CD4-positive, alpha-beta T cell (primary cell): ENCODE measurements around the gene DHRSX. TPM values are rescaled to one million over a fixed set of nuclear protein-coding genes. Genes with fewer than 3 reads are reported as not detected.

Experiments
- ATAC-seq: fragments of 200-7000 bp; cut with Tn5 transposase; one replicate; pipeline ENCODE4 v1.10.0; 2022; ENCODE audit warnings: mild to moderate bottlenecking; ENCODE audit not compliant: poor library complexity
- CTCF ChIA-PET: fragments of 350-600 bp; sonication (Branson Sonifier 250); formaldehyde crosslinking; loops from one replicate; lab custom pipeline; 2021; ENCODE audit warnings: antibody characterized with exemption, inconsistent platforms; lab: Charles Lee
- POLR2A ChIA-PET: fragments of 350-600 bp; sonication (Branson Sonifier 250); formaldehyde crosslinking; loops from one replicate; lab custom pipeline; 2021; ENCODE audit warnings: antibody characterized with exemption, inconsistent platforms; lab: Charles Lee
- DNase-seq, 14 experiments: peaks; one replicate each; pipeline ENCODE4 v3.0.0-alpha.2; 2013 to 2020; ENCODE audit warnings: mixed read lengths in 2 of 14
- H3K27ac ChIP-seq, 2 donors: one replicate each; pipeline versions ENCODE4 v1.5.1 to v1.7.0; 2013; ENCODE audit warnings: low read length in 2 of 2, low read depth in 1 of 2, mild to moderate bottlenecking in 1 of 2
- H3K27me3 ChIP-seq, 2 experiments: 1 replicate in 1 of 2; 2 replicates in 1 of 2; pipeline versions ENCODE4 v1.6.1 to v1.7.0; 2013; ENCODE audit warnings: low read length in 2 of 2, control low read depth in 1 of 2, mild to moderate bottlenecking in 1 of 2, moderate library complexity in 1 of 2; ENCODE audit not compliant: insufficient read depth in 2 of 2, control insufficient read depth in 1 of 2
- H3K36me3 ChIP-seq: one replicate; pipeline ENCODE4 v1.6.1; 2013; ENCODE audit warnings: low read length, control low read depth; ENCODE audit not compliant: insufficient read depth
- H3K4me1 ChIP-seq: one replicate; pipeline ENCODE4 v1.6.1; 2013; ENCODE audit warnings: low read length, control low read depth; ENCODE audit not compliant: insufficient read depth
- H3K4me3 ChIP-seq: one replicate; pipeline ENCODE4 v1.5.1; 2013; ENCODE audit warnings: mild to moderate bottlenecking, low read length, moderate library complexity
- H3K9me3 ChIP-seq, 2 experiments: 1 replicate in 1 of 2; 2 replicates in 1 of 2; pipeline versions ENCODE4 v1.6.1 to v1.7.0; 2013; ENCODE audit warnings: low read length in 2 of 2, mild to moderate bottlenecking in 2 of 2, control low read depth in 1 of 2, moderate library complexity in 1 of 2; ENCODE audit not compliant: control insufficient read depth in 1 of 2, insufficient read depth in 1 of 2
- H3K27ac Mint-ChIP-seq: one replicate; pipeline ENCODE4 v1.8.0; 2020; ENCODE audit warnings: mixed read lengths
- H3K27me3 Mint-ChIP-seq: one replicate; pipeline ENCODE4 v1.8.0; 2021; ENCODE audit warnings: mixed read lengths
- H3K36me3 Mint-ChIP-seq: one replicate; pipeline ENCODE4 v1.8.0; 2021; ENCODE audit warnings: low read depth, mixed read lengths
- H3K4me1 Mint-ChIP-seq: one replicate; pipeline ENCODE4 v1.8.0; 2021; ENCODE audit warnings: low read depth, mixed read lengths
- H3K4me3 Mint-ChIP-seq: one replicate; pipeline ENCODE4 v1.8.0; 2020; ENCODE audit warnings: mild to moderate bottlenecking, mixed read lengths
- H3K9me3 Mint-ChIP-seq: one replicate; pipeline ENCODE4 v1.8.0; 2020; ENCODE audit warnings: mixed read lengths
- CTCF ChIP-seq: fragments of 200-600 bp; IDR thresholded peaks from one replicate; pipeline ENCODE4 v1.8.0; 2022; ENCODE audit warnings: antibody characterized with exemption, mild to moderate bottlenecking
- intact Hi-C, 2 experiments: fragments of 100-400 bp; cut with DNase I in 1 of 2; cut with micrococcal nuclease in 1 of 2; formaldehyde crosslinking; loops; one replicate each; pipeline versions ENCODE4 v1.15.1 to v1.9.0; 2023 to 2025; cut with DNase I, micrococcal nuclease
- total RNA-seq, 174 experiments: library from RNA in 2 of 174; stranded (reverse) in 2 of 174; gene quantifications; one replicate each; pipeline ENCODE4 v1.2.3 and lab custom pipeline; 2021 to 2026

DHRSX gene
- total RNA-seq, 2 experiments from 2014 or later, result 12.1 to 13.9 TPM

- H3K36me3 Mint-ChIP-seq, result peaks cover 81% of the 10 kb centered on the region
Observed at GRCh38 chrX:2348211-2348610, 152.6 kb downstream of the DHRSX start.

GRCh38 chrX:2346158-2346557, 154.6 kb downstream of the DHRSX start:
- no peaks in the 10 kb centered on the region for H3K27me3 Mint-ChIP-seq
- ChIA-PET POLR2A (no interaction called here), CTCF (no interaction called here)
- no peak overlapping the region for H3K27ac ChIP-seq
- peaks cover 5% of the 10 kb centered on the region for H3K36me3 ChIP-seq
- no peak overlapping the region for H3K4me3 ChIP-seq
- H3K4me1 ChIP-seq, result no peaks in the 10 kb centered on the region
- H3K4me1 Mint-ChIP-seq, result no peaks in the 10 kb centered on the region
- DNase-seq (no peak), ATAC-seq (no peak)
- no peak for TF ChIP-seq CTCF
- intact Hi-C loops, result no loop called here
- no peaks in the 10 kb centered on the region for H3K27me3 ChIP-seq
- H3K4me3 Mint-ChIP-seq, result no peak overlapping the region
- peaks cover 7% of the 10 kb centered on the region for H3K9me3 Mint-ChIP-seq
- peaks cover 81% of the 10 kb centered on the region for H3K36me3 Mint-ChIP-seq
- H3K27ac Mint-ChIP-seq, result no peak overlapping the region
- peaks cover 0 to 18% of the 10 kb centered on the region in 2 experiments for H3K9me3 ChIP-seq

More at GRCh38 chrX:2348211-2348610, 152.6 kb downstream of the DHRSX start:
- H3K4me1 Mint-ChIP-seq, result no peaks in the 10 kb centered on the region
- intact Hi-C loops, result no loop called here
- H3K27ac Mint-ChIP-seq, result no peak overlapping the region
- no peak for DNase-seq
- Histone ChIP-seq H3K9me3 (peaks cover 0 to 21% of the 10 kb centered on the region in 2 experiments), H3K27me3 (no peaks in the 10 kb centered on the region), H3K36me3 (peaks cover 10% of the 10 kb centered on the region), H3K4me1 (no peaks in the 10 kb centered on the region), H3K4me3 (no peak overlapping the region), H3K27ac (no peak overlapping the region)
- H3K27me3 Mint-ChIP-seq, result no peaks in the 10 kb centered on the region
- ChIA-PET CTCF (no interaction called here), POLR2A (no interaction called here)
- no peak for TF ChIP-seq CTCF
- H3K9me3 Mint-ChIP-seq, result peaks cover 8% of the 10 kb centered on the region
- ATAC-seq, result no peak
- no peak overlapping the region for H3K4me3 Mint-ChIP-seq

- CTCF ChIA-PET, result no interaction called here
- ATAC-seq, result no peak
Observed at GRCh38 chrX:2345562-2345961, 155.2 kb downstream of the DHRSX start.

More at GRCh38 chrX:2345562-2345961, 155.2 kb downstream of the DHRSX start:
- Mint-ChIP-seq H3K4me3 (no peak overlapping the region), H3K36me3 (peaks cover 81% of the 10 kb centered on the region), H3K9me3 (peaks cover 8% of the 10 kb centered on the region), H3K27ac (no peak overlapping the region), H3K4me1 (no peaks in the 10 kb centered on the region), H3K27me3 (no peaks in the 10 kb centered on the region)
- Histone ChIP-seq H3K4me3 (no peak overlapping the region), H3K27me3 (no peaks in the 10 kb centered on the region), H3K27ac (no peak overlapping the region), H3K4me1 (no peaks in the 10 kb centered on the region), H3K36me3 (peaks cover 5% of the 10 kb centered on the region), H3K9me3 (peaks cover 0 to 19% of the 10 kb centered on the region in 2 experiments)
- DNase-seq, result no peak
- intact Hi-C loops, result no loop called here
- TF ChIP-seq CTCF, result no peak
- POLR2A ChIA-PET, result no interaction called here
